Epithelial cell of prostate (primary cell): ENCODE data around the gene HTR3A.
"Not testable (repeated sequence)": the region's sequence is repeated elsewhere in the genome, so short reads cannot be mapped to it uniquely, and the experiment has no call there.

ENCODE experiments used
- DNase-seq: peaks from one replicate; pipeline ENCODE4 v3.0.0-alpha.2; 2011; ENCODE audit warnings: low read depth, low spot score
- H3K27ac ChIP-seq: fragments of 450-650 bp; 2 replicates; pipeline ENCODE4 v1.5.1; 2017; ENCODE audit warnings: mild to moderate bottlenecking

The HTR3A gene

GRCh38 chr11:113974741-113975470 lies at the start of gene HTR3A:
Gene HTR3A, plus strand, starts transcription at chr11:113975108. Its CDS starts 218 bp downstream, at chr11:113975326.
- H3K27ac ChIP-seq = no peak within 1 kb of the TSS
- peak; percentile 8 for DNase-seq

GRCh38 chr11:113926273-113927197 lies 48.4 kb upstream of the HTR3A start:
- DNase-seq = no peak
- H3K27ac ChIP-seq = no peak overlapping the region

GRCh38 chr11:113928311-113928710 lies 46.6 kb upstream of the HTR3A start:
- no peak for DNase-seq
- no peak overlapping the region for H3K27ac ChIP-seq

GRCh38 chr11:113932788-113933187 lies 42.1 kb upstream of the HTR3A start:
- H3K27ac ChIP-seq = no peak overlapping the region
- DNase-seq = no peak

GRCh38 chr11:113934193-113934592 lies 40.7 kb upstream of the HTR3A start:
- DNase-seq, H3K27ac ChIP-seq: not testable (repeated sequence)

GRCh38 chr11:113934761-113935160 lies 40.1 kb upstream of the HTR3A start:
- DNase-seq = no peak
- H3K27ac ChIP-seq = no peak overlapping the region

GRCh38 chr11:113935858-113936257 lies 39.0 kb upstream of the HTR3A start:
- no peak for DNase-seq
- H3K27ac ChIP-seq = no peak overlapping the region

GRCh38 chr11:113937918-113938317 lies 37.0 kb upstream of the HTR3A start:
- no peak for DNase-seq
- H3K27ac ChIP-seq = no peak overlapping the region

- H3K27ac ChIP-seq = no peak overlapping the region
- DNase-seq = no peak
These were observed 32.7 kb upstream of the HTR3A start for GRCh38 chr11:113942256-113942655.

- not testable (repeated sequence) for DNase-seq, H3K27ac ChIP-seq
These were observed 28.7 kb upstream of the HTR3A start for GRCh38 chr11:113946162-113946561.

- H3K27ac ChIP-seq = no peak overlapping the region
- DNase-seq = no peak
These were observed 26.9 kb upstream of the HTR3A start for GRCh38 chr11:113947994-113948393.

- no peak overlapping the region for H3K27ac ChIP-seq
- no peak for DNase-seq
These were observed 25.0 kb upstream of the HTR3A start for GRCh38 chr11:113949891-113950290.

- H3K27ac ChIP-seq = no peak overlapping the region
- no peak for DNase-seq
These were observed 23.4 kb upstream of the HTR3A start for GRCh38 chr11:113951537-113951936.

- no peak overlapping the region for H3K27ac ChIP-seq
- no peak for DNase-seq
These were observed 22.8 kb upstream of the HTR3A start for GRCh38 chr11:113952070-113952469.

- DNase-seq = no peak
- H3K27ac ChIP-seq = no peak overlapping the region
These were observed 22.3 kb upstream of the HTR3A start for GRCh38 chr11:113952588-113952987.

- no peak overlapping the region for H3K27ac ChIP-seq
- no peak for DNase-seq
These were observed 20.7 kb upstream of the HTR3A start for GRCh38 chr11:113954235-113954634.

- H3K27ac ChIP-seq = no peak overlapping the region
- DNase-seq = no peak
These were observed 17.9 kb upstream of the HTR3A start for GRCh38 chr11:113956986-113957385.

- H3K27ac ChIP-seq = no peak overlapping the region
- DNase-seq = no peak
These were observed 14.1 kb upstream of the HTR3A start for GRCh38 chr11:113960702-113961330.

- no peak for DNase-seq
- H3K27ac ChIP-seq = no peak overlapping the region
These were observed 7.5 kb upstream of the HTR3A start for GRCh38 chr11:113967361-113967760.

GRCh38 chr11:113971506-113972195 lies 3.3 kb upstream of the HTR3A start:
- no peak overlapping the region for H3K27ac ChIP-seq
- no peak for DNase-seq
